ENCODE results near the gene TBC1D14.
"Not testable (repeated sequence)": the region's sequence is repeated elsewhere in the genome, so short reads cannot be mapped to it uniquely, and the experiment has no call there.

The TBC1D14 gene

GRCh38 chr4:7067452-7068278, 158.0 kb downstream of the TBC1D14 start, which contains the start of gene GRPEL1:
Gene GRPEL1, minus strand, starts transcription at chr4:7068064. Its CDS starts 32 bp downstream, at chr4:7068032.
- DNase-seq, result peak; percentile 100

GRCh38 chr4:7068279-7068842, 158.7 kb downstream of the TBC1D14 start:
- no peak for DNase-seq

GRCh38 chr4:7068883-7069282, 159.3 kb downstream of the TBC1D14 start:
- DNase-seq, result no peak

- DNase-seq, result peak; percentile 89
These were observed 161.3 kb downstream of the TBC1D14 start for GRCh38 chr4:7070729-7071511.

- DNase-seq, result no peak
These were observed 163.4 kb downstream of the TBC1D14 start for GRCh38 chr4:7073059-7073458.

GRCh38 chr4:7073526-7074390, 164.1 kb downstream of the TBC1D14 start:
- no peak for DNase-seq

- DNase-seq, result no peak
These were observed 164.8 kb downstream of the TBC1D14 start for GRCh38 chr4:7074426-7074825.

- DNase-seq, result no peak
These were observed 166.5 kb downstream of the TBC1D14 start for GRCh38 chr4:7075962-7076695.

- no peak for DNase-seq
These were observed 167.1 kb downstream of the TBC1D14 start for GRCh38 chr4:7076696-7077082.

- no peak for DNase-seq
These were observed 167.7 kb downstream of the TBC1D14 start for GRCh38 chr4:7077371-7077770.

- DNase-seq, result no peak
These were observed 168.4 kb downstream of the TBC1D14 start for GRCh38 chr4:7078025-7078424.

GRCh38 chr4:7079483-7079882, 169.9 kb downstream of the TBC1D14 start:
- not testable (repeated sequence) for DNase-seq

- DNase-seq, result not testable (repeated sequence)
These were observed 170.3 kb downstream of the TBC1D14 start for GRCh38 chr4:7079909-7080308.
